RWPE1 (cell line): Measurements from ENCODE around the gene STK32A.

Experiments
- CTCF ChIA-PET: fragments of 350-600 bp; sonication (Branson Sonifier 250); formaldehyde crosslinking; extraction: SDS; loops from one replicate; lab custom pipeline; 2021; lab: Yijun Ruan, JAX
- POLR2A ChIA-PET: fragments of 400-600 bp; formaldehyde crosslinking; extraction: SDS; loops from one replicate; lab custom pipeline; 2020; ENCODE audit warnings: antibody characterized with exemption; ENCODE audit not compliant: low non-redundant PET; lab: Yijun Ruan, JAX
- DNase-seq: peaks from one replicate; pipeline ENCODE4 v3.0.0; 2012; ENCODE audit warnings: low spot score
- H3K27ac ChIP-seq: fragments of 450-650 bp; 2 replicates; pipeline ENCODE4 v1.5.1; 2017
- TF ChIP-seq, protein P1 (sequence below): fragments of 450-650 bp; conservative IDR thresholded peaks from 2 replicates; pipeline ENCODE4 v1.5.1; 2017; ENCODE audit warnings: low read depth, mild to moderate bottlenecking

Gene STK32A

DNA sequence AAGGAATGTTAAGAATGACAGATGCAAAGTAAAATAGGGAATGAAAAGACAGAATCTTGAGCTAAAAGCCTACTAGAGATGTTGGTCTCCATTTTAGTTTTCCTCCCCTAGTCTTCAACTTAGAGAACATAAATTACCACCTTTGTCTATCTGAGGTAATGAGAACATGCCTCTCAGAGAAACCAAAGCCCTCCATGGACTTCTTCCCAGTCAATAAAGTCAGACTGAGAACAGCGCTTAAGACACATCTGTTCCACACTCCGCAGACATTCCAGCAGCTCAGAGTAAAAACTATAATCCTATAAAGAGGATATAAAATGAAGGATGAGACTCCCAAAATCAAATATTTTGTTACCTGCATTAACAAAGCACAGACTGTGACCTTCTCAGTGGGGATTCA is 195.8 kb downstream of the STK32A start:
- TF ChIP-seq, protein P1, sequence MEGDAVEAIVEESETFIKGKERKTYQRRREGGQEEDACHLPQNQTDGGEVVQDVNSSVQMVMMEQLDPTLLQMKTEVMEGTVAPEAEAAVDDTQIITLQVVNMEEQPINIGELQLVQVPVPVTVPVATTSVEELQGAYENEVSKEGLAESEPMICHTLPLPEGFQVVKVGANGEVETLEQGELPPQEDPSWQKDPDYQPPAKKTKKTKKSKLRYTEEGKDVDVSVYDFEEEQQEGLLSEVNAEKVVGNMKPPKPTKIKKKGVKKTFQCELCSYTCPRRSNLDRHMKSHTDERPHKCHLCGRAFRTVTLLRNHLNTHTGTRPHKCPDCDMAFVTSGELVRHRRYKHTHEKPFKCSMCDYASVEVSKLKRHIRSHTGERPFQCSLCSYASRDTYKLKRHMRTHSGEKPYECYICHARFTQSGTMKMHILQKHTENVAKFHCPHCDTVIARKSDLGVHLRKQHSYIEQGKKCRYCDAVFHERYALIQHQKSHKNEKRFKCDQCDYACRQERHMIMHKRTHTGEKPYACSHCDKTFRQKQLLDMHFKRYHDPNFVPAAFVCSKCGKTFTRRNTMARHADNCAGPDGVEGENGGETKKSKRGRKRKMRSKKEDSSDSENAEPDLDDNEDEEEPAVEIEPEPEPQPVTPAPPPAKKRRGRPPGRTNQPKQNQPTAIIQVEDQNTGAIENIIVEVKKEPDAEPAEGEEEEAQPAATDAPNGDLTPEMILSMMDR, result no peak
- no peak for DNase-seq
- CTCF ChIA-PET, result interaction anchor here (0.7 kb wide), 1 partner anchor 196 kb away, joined by 3 read pairs; no protein-coding TSS in a partner anchor
- POLR2A ChIA-PET, result no interaction called here
- H3K27ac ChIP-seq, result no peak overlapping the region

DNA sequence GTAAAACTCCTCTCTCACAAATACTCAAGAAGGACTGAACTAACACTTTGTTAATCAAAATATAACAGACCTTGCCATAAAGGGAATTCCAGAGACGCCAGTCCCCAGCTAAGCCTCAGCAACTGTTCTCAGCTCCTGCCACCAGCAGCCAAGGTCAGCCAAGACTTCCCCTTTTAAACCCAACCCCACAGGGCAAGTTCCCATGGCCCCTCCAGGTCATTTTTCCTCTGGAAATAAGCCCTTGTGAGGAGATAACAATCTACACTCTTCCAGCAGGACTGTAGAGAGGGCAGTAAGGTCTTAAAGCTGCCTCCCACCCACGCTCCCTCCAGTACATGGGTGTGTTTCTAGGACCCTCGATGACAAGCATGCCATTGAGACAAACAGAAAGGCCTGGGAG is 196.8 kb downstream of the STK32A start:
- CTCF ChIA-PET, result no interaction called here
- TF ChIP-seq, protein P1, result no peak
- DNase-seq, result no peak
- POLR2A ChIA-PET, result no interaction called here
- H3K27ac ChIP-seq, result no peak overlapping the region

GRCh38 chr5:147432323-147432722 is 197.5 kb downstream of the STK32A start:
- ChIA-PET POLR2A (no interaction called here), CTCF (no interaction called here)

GRCh38 chr5:147434049-147434448 is 199.2 kb downstream of the STK32A start:
- CTCF ChIA-PET, result no interaction called here
- no peak overlapping the region for H3K27ac ChIP-seq
- TF ChIP-seq, protein P1, result no peak
- no peak for DNase-seq
- POLR2A ChIA-PET, result no interaction called here

More at GRCh38 chr5:147432323-147432722, 197.5 kb downstream of the STK32A start:
- no peak overlapping the region for H3K27ac ChIP-seq
- DNase-seq, result no peak
- TF ChIP-seq, protein P1, result no peak

DNA sequence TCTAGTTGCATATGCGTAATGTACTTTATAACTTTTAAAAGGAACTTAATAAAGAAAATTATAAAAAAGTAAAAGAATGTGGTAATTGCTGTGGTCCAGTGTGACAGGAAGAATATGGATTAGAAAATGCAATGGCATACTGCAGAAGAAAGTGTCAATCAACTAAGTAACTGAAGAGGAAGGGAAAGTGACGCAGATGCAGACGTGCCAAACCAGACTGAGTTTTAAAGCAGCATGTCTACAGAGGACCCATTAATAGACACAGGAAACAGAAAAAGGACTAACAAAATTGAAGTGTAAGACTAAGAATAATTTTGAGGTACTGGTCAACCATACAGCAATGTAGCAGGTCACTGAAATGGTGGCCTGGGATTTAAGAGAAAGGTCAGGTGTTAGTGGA is 201.8 kb downstream of the STK32A start:
- TF ChIP-seq, protein P1, result no peak
- ChIA-PET POLR2A (no interaction called here), CTCF (no interaction called here)
- no peak overlapping the region for H3K27ac ChIP-seq
- DNase-seq, result no peak

DNA sequence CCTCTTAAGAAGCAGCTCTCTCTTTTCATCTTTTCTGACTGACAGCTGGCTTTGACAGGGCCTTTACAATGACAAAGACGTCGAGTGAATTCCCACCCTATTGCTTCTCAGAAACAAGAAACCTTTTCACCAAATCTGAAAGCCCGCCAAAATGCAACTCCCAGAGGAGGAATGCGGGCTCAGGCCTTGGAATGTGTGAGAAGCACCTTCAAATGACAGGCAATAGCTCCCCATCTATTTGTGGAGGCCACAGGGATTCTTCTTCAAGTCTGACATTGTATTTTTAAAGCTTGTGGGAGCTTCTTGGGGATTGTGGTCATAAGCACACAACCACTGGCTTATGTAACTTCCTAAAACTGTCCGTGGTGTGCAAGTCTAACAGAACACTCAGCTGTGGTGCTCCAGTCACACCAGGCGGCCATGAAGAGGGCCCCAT is 202.4 kb downstream of the STK32A start:
- DNase-seq, result no peak
- TF ChIP-seq, protein P1, result no peak
- CTCF ChIA-PET, result interaction anchor here (0.7 kb wide), 1 partner anchor 141 kb away, joined by 3 read pairs; no protein-coding TSS in a partner anchor
- no peak overlapping the region for H3K27ac ChIP-seq
- POLR2A ChIA-PET, result no interaction called here
